Measurements from ENCODE around the gene INTS7.

INTS7 gene, protein sequence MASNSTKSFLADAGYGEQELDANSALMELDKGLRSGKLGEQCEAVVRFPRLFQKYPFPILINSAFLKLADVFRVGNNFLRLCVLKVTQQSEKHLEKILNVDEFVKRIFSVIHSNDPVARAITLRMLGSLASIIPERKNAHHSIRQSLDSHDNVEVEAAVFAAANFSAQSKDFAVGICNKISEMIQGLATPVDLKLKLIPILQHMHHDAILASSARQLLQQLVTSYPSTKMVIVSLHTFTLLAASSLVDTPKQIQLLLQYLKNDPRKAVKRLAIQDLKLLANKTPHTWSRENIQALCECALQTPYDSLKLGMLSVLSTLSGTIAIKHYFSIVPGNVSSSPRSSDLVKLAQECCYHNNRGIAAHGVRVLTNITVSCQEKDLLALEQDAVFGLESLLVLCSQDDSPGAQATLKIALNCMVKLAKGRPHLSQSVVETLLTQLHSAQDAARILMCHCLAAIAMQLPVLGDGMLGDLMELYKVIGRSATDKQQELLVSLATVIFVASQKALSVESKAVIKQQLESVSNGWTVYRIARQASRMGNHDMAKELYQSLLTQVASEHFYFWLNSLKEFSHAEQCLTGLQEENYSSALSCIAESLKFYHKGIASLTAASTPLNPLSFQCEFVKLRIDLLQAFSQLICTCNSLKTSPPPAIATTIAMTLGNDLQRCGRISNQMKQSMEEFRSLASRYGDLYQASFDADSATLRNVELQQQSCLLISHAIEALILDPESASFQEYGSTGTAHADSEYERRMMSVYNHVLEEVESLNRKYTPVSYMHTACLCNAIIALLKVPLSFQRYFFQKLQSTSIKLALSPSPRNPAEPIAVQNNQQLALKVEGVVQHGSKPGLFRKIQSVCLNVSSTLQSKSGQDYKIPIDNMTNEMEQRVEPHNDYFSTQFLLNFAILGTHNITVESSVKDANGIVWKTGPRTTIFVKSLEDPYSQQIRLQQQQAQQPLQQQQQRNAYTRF

DNA sequence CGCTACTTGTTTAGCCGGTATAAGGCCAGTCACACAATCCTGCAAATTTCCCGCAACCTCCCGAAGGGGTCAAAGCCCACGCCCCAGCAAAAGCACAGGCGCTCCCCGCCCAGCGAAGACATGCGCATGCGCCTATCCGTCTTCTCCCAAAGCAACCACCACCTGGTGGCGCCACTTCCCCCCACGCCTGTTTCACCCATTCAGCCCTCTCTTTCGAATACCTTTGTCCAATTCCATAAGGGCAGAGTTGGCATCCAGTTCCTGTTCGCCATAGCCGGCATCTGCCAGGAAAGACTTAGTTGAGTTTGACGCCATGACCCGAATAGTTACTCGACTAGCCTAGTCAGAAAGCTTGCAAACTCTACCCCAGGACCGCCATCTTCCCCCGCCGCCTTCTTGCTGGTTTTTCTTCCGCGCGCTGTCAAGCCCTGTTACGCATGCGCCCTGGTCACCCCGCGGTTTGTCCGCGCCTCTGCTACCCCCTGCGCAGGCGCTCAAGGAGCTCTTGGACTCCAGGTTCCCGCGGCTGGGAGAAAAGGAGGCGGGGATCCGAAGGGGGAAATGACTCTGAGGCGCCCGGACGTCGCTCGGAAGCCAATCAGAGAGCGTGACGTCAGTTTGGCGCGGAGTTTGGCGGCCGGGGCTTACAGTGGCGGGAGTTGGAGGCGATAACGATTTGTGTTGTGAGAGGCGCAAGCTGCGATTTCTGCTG, at the start of gene INTS7, which contains the start of gene DTL:
Gene INTS7 (minus strand): TSS at position 435 of the 712 bp plus-strand sequence. CDS start 120 bp downstream, at position 315.
Gene DTL (plus strand): TSS at position 626 of the 712 bp plus-strand sequence. CDS start 143 bp downstream, outside the sequence.
- DNase-seq (ENCODE audit: low read depth in 1 of 2, low spot score in 1 of 2) = peak; percentile 90 to 96

DNA sequence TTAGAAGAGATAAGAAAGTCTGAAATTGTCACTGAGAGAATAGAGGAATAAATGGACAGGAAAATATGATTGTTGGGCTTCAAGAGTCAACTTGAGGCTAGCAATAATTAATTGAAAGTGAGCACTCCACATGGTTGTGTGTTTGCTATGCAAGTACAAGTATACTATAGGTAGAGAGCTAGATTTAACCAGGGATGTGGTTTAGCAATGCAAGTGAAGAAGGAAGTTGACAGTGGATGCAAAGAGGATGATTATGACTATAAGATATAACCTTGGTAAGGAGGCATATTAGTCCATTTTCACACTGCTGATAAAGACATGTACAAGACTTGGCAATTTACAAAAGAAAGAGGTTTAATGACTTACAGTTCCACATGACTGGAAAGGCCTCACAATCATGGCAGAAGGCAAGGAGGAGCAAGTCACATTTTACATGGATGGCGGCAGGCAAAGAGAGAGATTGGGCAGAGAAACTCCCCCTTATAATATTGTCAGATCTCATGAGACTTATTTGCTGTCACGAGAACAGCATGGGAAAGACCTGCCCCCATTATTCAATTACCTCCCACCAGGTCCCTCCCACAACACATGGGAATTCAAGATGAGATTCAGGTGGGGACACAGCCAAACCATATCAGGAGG, 47.5 kb upstream of the INTS7 start:
- DNase-seq (ENCODE audit: low read depth in 1 of 2, low spot score in 1 of 2) = no peak

DNA sequence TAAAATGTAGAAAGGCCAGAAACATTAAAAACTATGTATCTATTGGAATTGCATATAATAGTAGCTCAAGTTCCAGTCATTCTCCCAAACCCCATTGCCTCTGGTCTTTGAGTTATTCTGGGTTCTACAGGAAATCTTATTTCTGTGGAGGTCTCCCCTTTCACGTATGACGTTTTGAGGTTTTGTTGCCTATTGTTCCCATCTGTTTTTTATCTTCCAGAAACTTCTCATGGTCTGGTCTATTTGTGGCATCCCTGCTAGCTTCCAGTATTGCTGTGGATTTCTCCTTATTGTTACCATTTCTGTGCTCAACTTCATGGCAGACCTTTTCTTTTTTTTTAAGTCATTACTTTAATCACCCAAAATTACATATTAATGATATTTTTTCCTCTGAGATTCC, 43.5 kb upstream of the INTS7 start:
- no peak for DNase-seq (ENCODE audit: low read depth in 1 of 2, low spot score in 1 of 2)

DNA sequence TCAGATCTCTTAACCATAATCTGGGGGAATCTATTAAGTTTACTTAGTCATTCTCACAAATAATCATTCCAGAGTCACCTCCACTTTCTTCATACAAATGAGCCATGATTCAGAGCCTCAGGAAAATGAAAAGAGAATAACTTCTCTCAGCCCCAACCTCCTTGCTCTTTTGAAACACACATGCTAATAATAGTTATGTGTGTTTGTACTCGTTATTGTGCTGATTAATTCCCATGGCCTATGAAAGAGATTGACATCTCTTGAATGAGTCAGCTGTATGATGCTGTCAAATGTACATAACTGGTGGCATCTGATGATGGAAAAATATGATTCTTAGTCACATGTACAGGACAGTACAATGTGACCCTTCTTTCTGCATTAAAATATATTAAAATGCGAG, 41.7 kb upstream of the INTS7 start:
- DNase-seq (ENCODE audit: low read depth in 1 of 2, low spot score in 1 of 2) = no peak

DNA sequence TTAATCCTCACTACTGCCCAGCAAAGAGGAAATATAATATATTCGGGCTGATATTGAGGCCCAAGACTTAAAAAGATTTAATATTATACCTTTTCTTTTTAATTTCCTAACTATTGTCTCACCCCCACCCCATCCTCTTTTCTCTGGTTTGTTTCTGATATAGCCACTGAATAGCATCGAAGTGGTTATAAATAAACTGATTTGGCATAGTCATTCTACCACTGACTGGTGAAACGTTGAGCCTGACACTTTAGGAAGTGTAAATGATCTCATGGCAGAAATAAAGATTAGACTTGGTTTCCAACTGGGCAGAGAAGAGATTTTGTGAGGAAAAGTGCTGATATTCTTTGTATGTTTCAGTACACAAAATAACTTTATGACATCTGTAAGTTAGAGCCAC, 39.5 kb upstream of the INTS7 start:
- DNase-seq (ENCODE audit: low read depth in 1 of 2, low spot score in 1 of 2) = no peak

DNA sequence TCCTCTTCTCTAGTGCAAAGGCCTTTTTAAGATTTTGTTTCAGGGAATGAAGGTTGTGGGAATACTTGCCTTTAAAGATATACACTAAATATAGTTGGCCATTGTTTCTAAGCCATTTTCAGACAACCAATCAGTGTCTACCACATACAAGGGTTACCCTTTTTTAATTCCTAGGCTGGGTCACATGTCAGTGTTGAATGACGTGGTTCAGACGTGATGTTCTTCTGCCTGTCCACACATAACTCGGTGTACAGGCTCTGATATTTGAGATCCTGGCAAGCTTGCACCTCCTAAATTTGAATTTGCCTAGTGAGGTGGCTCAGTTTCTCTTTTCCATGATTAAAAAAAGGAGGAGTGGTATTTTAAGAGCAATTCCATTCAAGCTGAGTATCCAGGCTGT, 39.0 kb upstream of the INTS7 start:
- DNase-seq (ENCODE audit: low read depth in 1 of 2, low spot score in 1 of 2) = no peak

DNA sequence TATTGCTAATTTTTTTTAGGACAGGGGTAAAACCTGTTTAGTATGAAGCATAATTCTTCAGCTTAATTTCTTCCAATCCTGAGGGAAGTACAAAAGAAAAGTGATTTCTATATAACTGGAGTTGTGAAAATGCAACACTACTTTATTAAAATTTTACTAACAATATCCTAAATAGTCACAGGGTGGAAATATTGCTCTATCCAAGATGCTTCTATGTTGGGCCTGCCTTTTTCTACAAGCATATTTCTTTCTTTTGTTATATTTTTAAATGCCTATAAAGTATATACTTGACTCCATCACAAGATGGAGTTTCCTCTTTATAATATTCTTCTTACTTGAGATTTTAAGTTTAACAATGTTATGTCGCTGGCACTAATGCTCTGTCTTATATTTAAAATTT, 38.1 kb upstream of the INTS7 start:
- no peak for DNase-seq (ENCODE audit: low read depth in 1 of 2, low spot score in 1 of 2)

DNA sequence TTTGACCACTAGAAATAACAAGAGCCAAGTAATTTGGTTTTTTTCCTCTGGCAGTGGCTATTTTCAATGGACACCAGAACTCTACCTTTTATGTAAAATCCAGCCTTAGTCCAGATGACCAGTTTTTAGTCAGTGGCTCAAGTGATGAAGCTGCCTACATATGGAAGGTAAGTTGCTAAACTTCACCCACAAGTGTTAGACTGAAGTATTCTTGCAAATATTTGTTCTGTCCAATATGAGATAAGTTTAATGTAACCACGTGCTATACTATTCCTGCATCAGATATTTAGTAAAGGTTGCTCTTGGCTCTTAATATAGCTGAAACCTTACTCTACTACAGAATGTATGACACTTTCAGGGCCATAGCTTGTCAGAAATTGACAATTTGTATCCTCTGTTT, 36.7 kb upstream of the INTS7 start:
- no peak for DNase-seq (ENCODE audit: low read depth in 1 of 2, low spot score in 1 of 2)

DNA sequence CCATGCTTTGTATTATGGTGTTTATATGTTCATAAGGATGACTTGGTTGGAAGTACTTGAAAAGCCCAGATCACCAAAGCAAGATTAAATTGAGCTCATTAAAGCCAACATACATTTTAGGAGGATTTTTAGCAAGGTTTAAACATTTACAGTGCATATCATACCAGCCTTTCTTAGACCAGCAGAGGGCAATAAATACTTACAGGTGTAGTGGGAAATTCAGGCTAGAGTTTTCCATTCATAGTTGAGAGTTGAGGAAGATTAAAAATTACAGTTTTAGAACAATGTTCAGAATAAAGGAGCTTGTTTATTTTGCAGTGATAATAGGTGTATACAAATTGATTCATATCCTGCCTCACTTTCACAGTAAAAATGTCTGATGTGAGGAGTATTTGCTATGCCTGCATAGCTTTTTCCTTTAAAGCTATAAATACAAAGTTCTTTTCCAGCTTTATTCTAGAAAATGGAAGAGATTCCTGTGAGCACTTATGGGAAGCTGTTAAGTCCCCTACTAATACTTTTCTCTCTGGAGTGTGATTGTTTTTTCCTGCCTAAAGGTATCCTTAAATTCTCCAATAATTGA, 35.5 kb upstream of the INTS7 start:
- no peak for DNase-seq (ENCODE audit: low read depth in 1 of 2, low spot score in 1 of 2)

DNA sequence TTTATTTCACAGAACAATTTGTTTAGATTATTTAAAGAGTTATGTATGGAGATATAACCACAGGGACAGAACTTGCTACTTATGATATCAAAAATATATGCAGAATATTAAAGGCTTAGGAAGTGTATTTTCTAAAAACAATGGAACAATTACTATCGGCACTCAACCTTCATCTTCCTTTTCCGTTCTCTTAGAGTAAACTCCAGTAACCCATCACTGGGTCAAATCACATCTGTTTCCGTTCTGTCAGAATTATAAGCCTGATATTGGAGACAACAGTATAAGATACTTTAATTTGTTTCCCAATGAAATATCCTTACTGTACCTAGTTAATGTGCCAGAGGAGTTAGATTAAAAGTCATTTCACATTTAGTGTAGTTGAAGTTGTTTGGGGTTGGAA, 32.4 kb upstream of the INTS7 start:
- DNase-seq (ENCODE audit: low read depth in 1 of 2, low spot score in 1 of 2) = no peak

DNA sequence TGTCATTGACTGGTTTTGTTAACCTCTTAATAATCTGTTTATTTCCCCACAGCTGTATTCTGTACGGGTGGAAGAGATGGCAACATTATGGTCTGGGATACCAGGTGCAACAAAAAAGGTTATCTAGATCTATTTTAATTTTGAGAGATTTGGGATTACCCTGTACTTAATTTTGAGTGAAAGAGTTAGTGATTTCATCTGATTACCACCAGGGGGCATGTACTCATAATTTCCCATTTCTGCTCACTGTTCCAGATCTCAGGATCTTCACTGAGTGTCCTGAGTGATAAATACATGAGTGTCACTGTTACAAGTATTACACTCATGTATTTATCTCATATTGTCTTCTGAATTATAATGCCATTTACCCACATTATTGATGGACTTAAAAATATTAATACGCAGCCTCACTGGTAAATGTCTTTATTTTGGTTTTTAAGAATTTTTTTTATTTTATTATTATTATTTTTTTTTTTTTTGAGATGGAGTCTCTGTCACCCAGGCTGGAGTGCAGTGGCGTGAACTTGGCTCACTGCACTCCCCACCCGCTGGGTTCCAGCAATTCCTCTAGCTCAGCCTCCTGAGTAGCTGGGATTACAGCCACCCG, 27.6 kb upstream of the INTS7 start:
- DNase-seq (ENCODE audit: low read depth in 1 of 2, low spot score in 1 of 2) = no peak

DNA sequence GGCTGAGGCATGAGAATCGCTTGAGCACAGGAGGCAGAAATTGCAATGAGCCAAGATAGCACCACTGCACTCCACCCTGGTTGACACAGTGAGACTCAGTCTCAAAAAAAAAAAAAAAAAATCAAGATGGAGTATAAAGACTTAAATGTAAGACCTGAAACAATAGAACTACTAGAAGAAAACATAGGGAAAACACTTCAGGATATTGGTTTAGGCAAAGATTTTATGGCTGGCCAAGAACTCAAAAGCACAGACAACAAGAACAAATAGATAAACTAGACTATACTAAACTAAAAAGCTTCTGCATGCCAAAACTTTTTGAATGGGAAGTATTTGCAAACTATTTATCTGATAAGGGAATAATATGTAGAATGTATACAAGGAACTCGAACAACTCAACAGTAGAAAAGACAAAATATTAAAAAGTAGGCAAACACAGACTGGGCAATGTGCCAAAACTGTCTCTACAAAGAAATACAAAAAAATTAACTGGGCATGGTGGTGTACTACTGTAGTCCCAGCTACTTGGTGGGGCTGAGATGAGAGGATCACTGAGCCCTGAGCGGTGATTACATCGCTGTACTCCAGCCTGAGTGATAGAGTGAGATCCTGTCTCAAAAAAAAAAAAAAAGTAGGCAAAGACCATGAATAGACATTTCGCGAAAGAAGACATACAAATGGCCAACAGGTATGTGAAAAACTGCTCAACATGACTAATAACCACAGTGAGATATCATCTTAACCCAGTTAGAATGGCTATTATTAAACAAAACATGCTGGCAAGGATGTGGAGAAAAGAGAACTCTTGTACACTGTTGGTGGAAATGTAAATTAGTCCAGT, 25.5 kb upstream of the INTS7 start:
- DNase-seq (ENCODE audit: low read depth in 1 of 2, low spot score in 1 of 2) = no peak

DNA sequence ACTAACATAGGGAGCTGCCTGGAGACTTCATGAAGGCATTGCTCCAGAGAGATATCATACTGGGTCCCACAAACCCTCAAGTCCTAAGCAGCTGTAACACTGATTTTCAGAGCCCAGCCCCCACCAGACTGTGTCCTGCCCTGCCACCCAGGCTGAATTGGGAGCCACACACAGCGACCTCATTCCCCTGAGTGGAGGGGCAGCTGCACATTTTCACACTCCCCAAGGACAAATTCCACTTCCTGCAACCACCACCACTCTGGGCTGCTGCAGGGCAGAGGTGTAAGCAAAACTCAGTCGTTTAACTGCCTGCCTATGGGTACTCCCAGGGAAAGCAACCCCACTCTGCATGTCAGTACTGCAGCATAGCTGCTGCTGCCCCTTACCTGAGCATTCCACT, 20.0 kb upstream of the INTS7 start:
- no peak for DNase-seq (ENCODE audit: low read depth in 1 of 2, low spot score in 1 of 2)

DNA sequence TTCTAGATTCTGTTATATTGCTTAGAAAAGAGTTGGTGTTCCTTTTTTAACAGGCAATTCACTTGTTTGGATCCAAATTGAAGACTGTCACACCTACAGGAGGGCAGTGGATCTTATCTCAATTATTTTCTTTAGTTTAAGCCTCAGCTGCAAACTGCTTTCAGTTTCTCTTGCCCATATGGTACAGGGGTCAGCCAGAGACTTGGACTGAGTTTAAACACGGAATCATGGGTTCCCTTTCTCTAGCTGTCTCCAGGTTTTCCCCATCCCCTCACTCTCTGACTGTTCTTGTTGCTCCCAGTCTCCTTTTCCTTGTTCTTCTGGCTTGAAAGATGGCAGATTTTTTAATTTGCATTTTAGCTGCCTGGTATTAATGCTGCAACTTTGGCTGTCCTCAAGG, 18.6 kb upstream of the INTS7 start:
- no peak for DNase-seq (ENCODE audit: low read depth in 1 of 2, low spot score in 1 of 2)

DNA sequence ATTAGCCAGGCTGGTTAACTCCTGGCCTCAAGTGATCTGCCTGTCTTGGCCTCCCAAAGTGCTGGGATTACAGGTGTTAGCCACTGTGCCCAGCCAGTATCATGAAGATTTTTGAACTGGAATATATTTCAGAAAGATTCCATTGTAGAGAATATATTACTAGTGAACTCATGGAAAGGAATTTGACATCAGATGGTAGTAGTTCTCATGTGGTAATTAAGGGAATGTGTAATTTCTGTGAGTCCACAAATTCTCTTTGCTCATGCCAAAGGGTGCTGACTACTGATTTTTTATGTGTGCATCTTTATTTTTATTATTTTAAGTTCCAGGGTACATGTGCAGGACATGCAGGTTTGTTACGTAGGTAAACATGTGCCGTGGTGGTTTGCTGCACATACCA, 10.6 kb upstream of the INTS7 start:
- no peak for DNase-seq (ENCODE audit: low read depth in 1 of 2, low spot score in 1 of 2)

DNA sequence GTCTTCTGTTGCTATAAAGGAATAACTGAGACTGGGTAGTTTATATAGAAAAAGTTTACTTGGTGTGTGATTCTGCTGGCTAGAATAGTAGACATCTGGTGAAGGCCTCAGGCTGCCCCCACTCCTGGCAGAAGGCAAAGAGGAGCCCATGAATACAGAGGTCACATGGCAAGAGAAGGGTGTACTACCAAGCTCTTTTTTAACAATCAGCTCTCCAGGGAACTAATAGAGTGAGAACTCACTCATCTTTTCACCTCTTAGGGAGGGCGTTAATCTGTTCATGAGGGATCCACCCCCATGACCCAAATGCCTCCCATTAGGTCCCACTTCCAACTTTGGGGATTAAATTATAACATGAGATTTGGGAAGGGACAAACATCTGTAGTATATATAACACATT, 9.5 kb upstream of the INTS7 start:
- DNase-seq (ENCODE audit: low read depth in 1 of 2, low spot score in 1 of 2) = no peak

DNA sequence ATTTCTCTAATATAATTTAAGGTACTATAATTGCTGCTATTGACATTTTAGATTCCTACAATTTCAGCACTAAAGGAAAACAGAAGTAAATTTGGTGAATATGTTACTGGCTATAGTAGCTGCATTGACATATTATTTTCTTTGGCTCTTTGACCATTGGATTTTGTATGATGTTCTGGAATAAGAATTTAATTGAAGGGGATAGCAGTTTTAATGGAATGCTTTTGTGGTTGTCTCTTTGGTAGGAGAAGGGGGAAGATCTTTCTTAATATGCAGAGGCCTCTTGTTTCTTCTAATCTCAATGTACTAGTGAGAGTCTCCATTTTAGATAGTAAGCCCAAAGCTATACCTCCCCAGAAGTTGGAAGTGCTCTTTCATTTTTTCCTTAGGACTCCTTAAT, 7.1 kb upstream of the INTS7 start:
- DNase-seq (ENCODE audit: low read depth in 1 of 2, low spot score in 1 of 2) = no peak

DNA sequence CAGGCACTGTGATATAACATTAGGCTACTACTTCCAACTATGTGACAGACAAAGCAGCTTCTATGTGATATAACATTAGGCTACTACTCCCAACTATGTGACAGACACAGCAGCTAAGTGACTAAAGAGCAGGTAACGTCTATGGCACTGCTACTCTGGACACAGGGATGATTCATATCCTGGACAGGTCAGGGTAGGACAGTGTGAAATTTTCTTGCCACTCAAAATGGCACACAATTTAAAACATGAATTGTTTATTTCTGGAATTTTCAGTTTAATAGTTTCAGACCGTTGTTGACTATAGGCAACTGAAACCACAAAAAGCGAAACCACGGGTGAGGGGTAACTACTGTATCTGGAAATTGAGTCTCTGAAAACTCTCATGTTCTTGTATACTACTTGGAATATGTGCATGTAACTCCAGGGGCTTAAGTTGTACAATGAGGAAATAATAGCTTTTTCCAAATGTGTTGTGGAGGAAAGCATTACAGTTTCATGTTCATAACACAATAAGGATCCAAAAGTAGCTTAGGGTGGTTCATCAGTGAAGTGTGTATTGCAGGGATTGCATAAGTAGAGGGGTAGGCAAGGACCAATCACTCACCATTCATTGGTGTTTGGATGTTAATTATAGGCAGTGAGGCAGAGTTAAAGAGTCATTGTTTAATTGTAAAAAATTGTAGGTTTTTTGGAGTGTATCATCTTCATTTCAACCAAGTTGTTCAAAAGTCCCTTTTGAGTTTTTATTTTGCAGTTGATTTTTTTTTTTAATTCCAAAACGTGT, 5.5 kb upstream of the INTS7 start:
- DNase-seq (ENCODE audit: low read depth in 1 of 2, low spot score in 1 of 2) = no peak

Measured in stimulated activated CD4-positive, alpha-beta T cell treated with anti-CD3 and anti-CD28 coated beads, Interleukin-15, amount 100 ng/mL, for 1 hour (primary cell).